HEK293 (cell line): ENCODE data around the gene LUZP2.

Experiments used
- CTCF ChIA-PET: fragments of 350-600 bp; formaldehyde crosslinking; extraction: SDS; loops from one replicate; lab custom pipeline; 2021; ENCODE audit warnings: antibody characterized with exemption; lab: Yijun Ruan, JAX
- POLR2A ChIA-PET: fragments of 300-600 bp; formaldehyde crosslinking; extraction: SDS; loops from one replicate; lab custom pipeline; 2020; ENCODE audit warnings: antibody characterized with exemption, inconsistent platforms; lab: Yijun Ruan, JAX
- H3K27ac ChIP-seq: fragments of 200-500 bp; sonication (Bioruptor generic); 2 replicates; pipeline ENCODE4 v1.5.1; 2014; ENCODE audit warnings: low read depth, low read length, control low read depth, inconsistent platforms; ENCODE audit errors: extremely low read depth
- H3K36me3 ChIP-seq, 2 experiments: fragments of 200-500 bp in 1 of 2; sonication (Bioruptor generic) in 1 of 2; 1 replicate in 1 of 2; 2 replicates in 1 of 2; pipeline ENCODE4 v1.5.1; 2014 to 2017; ENCODE audit warnings: inconsistent platforms in 2 of 2, low read length in 2 of 2; ENCODE audit not compliant: control insufficient read depth in 2 of 2, insufficient read depth in 1 of 2
- H3K4me1 ChIP-seq: fragments of 200-500 bp; sonication (Bioruptor generic); 2 replicates; pipeline ENCODE4 v1.5.1; 2014; ENCODE audit warnings: mild to moderate bottlenecking, low read length, inconsistent platforms; ENCODE audit not compliant: control insufficient read depth, insufficient read depth
- H3K4me3 ChIP-seq: 2 replicates; pipeline ENCODE4 v1.5.1; 2011; ENCODE audit warnings: low read depth, mild to moderate bottlenecking, control low read depth, low read length, moderate library complexity
- H3K9me3 ChIP-seq: fragments of 200-500 bp; sonication (Bioruptor generic); 2 replicates; pipeline ENCODE4 v1.5.1; 2014; ENCODE audit warnings: low read depth, low read length, inconsistent platforms; ENCODE audit not compliant: control insufficient read depth, insufficient read depth
- BCL11A ChIP-seq: fragments of 450-650 bp; formaldehyde crosslinking; IDR thresholded peaks from 2 replicates; pipeline ENCODE4 v1.5.1; 2016; ENCODE audit warnings: low read depth, missing biosample characterization, missing genetic modification characterization
- RBAK ChIP-seq: fragments of 450-650 bp; formaldehyde crosslinking; IDR thresholded peaks from 2 replicates; pipeline ENCODE4 v1.5.1; 2016; ENCODE audit warnings: missing biosample characterization, missing genetic modification characterization
- REPIN1 ChIP-seq: fragments of 450-650 bp; formaldehyde crosslinking; IDR thresholded peaks from 2 replicates; pipeline ENCODE4 v1.5.1; 2017; ENCODE audit warnings: missing biosample characterization, missing genetic modification characterization, low read depth
- ZFP37 ChIP-seq: fragments of 450-650 bp; formaldehyde crosslinking; IDR thresholded peaks from 2 replicates; pipeline ENCODE4 v1.5.1; 2016; ENCODE audit warnings: missing biosample characterization, missing genetic modification characterization
- ZNF10 ChIP-seq: fragments of 450-650 bp; formaldehyde crosslinking; IDR thresholded peaks from 2 replicates; pipeline ENCODE4 v1.5.1; 2017; ENCODE audit warnings: missing biosample characterization, missing genetic modification characterization
- ZNF121 ChIP-seq: fragments of 450-650 bp; formaldehyde crosslinking; IDR thresholded peaks from 2 replicates; pipeline ENCODE4 v1.5.1; 2016; ENCODE audit warnings: missing biosample characterization, missing genetic modification characterization
- ZNF132 ChIP-seq: fragments of 450-650 bp; formaldehyde crosslinking; IDR thresholded peaks from 2 replicates; pipeline ENCODE4 v1.5.1; 2017; ENCODE audit warnings: missing biosample characterization, missing genetic modification characterization, borderline replicate concordance
- ZNF2 ChIP-seq: fragments of 450-650 bp; formaldehyde crosslinking; IDR thresholded peaks from 2 replicates; pipeline ENCODE4 v1.5.1; 2016; ENCODE audit warnings: missing biosample characterization, missing genetic modification characterization
- ZNF24 ChIP-seq: fragments of 450-650 bp; formaldehyde crosslinking; IDR thresholded peaks from 2 replicates; pipeline ENCODE4 v1.5.1; 2016; ENCODE audit warnings: missing biosample characterization, missing genetic modification characterization
- ZNF302 ChIP-seq: fragments of 450-650 bp; formaldehyde crosslinking; IDR thresholded peaks from 2 replicates; pipeline ENCODE4 v1.5.1; 2016; ENCODE audit warnings: missing biosample characterization, missing genetic modification characterization, low read depth
- ZNF335 ChIP-seq: fragments of 450-650 bp; formaldehyde crosslinking; conservative IDR thresholded peaks from 2 replicates; pipeline ENCODE4 v1.5.1; 2016; ENCODE audit warnings: missing biosample characterization, missing genetic modification characterization
- ZNF341 ChIP-seq: fragments of 450-650 bp; formaldehyde crosslinking; IDR thresholded peaks from 2 replicates; pipeline ENCODE4; 2016; ENCODE audit warnings: low read depth, missing biosample characterization, missing genetic modification characterization
- ZNF354C ChIP-seq: fragments of 450-650 bp; formaldehyde crosslinking; IDR thresholded peaks from 2 replicates; pipeline ENCODE4 v1.5.1; 2016; ENCODE audit warnings: missing biosample characterization, missing genetic modification characterization, low read depth, borderline replicate concordance
- ZNF366 ChIP-seq: fragments of 450-650 bp; formaldehyde crosslinking; conservative IDR thresholded peaks from 2 replicates; pipeline ENCODE4 v1.5.1; 2016; ENCODE audit warnings: missing biosample characterization, missing genetic modification characterization
- ZNF416 ChIP-seq: fragments of 450-650 bp; formaldehyde crosslinking; IDR thresholded peaks from 2 replicates; pipeline ENCODE4 v1.5.1; 2016; ENCODE audit warnings: missing biosample characterization, missing genetic modification characterization
- ZNF596 ChIP-seq: fragments of 450-650 bp; IDR thresholded peaks from 2 replicates; pipeline ENCODE4 v1.5.0; 2018; ENCODE audit warnings: missing biosample characterization, mild to moderate bottlenecking, missing genetic modification characterization, moderate library complexity
- ZSCAN30 ChIP-seq: fragments of 450-650 bp; IDR thresholded peaks from 2 replicates; pipeline ENCODE4 v1.5.1; 2018; ENCODE audit warnings: missing biosample characterization, mild to moderate bottlenecking, missing genetic modification characterization, moderate library complexity
- TF ChIP-seq, protein P1 (sequence below): fragments of 450-650 bp; formaldehyde crosslinking; IDR thresholded peaks from 2 replicates; pipeline ENCODE4 v1.5.1; 2017; ENCODE audit warnings: missing biosample characterization, mild to moderate bottlenecking, missing genetic modification characterization, moderate library complexity
- TF ChIP-seq, protein P2 (sequence below): fragments of 450-650 bp; formaldehyde crosslinking; IDR thresholded peaks from 2 replicates; pipeline ENCODE4 v1.5.1; 2017; ENCODE audit warnings: missing biosample characterization, missing genetic modification characterization
- TF ChIP-seq, protein P3 (sequence below): fragments of 450-650 bp; formaldehyde crosslinking; IDR thresholded peaks from 2 replicates; pipeline ENCODE4 v1.5.1; 2016; ENCODE audit warnings: missing biosample characterization, missing genetic modification characterization

The LUZP2 gene

DNA sequence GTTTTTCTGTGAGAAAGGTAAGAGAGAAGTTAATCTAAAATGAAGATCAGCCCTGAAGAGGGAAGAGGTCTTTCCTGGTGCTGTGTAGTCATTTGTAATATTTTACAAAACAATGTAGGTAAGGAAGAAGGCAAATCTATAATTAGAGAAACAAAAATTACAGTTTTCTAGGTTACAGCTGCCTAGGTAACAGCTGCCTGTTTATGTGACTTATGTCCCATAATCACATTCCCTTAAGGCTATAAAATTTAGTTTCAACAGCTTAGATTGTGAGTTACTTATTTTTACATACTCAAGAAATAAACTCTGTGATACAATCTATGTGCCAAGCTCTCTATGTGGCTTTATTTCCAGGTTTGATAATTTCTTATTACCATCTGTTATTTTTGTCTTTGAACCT, 19.8 kb downstream of the LUZP2 start (continued):
- TF ChIP-seq ZNF10 (no peak), ZNF302 (tag by site-specific recombination) (no peak)

DNA sequence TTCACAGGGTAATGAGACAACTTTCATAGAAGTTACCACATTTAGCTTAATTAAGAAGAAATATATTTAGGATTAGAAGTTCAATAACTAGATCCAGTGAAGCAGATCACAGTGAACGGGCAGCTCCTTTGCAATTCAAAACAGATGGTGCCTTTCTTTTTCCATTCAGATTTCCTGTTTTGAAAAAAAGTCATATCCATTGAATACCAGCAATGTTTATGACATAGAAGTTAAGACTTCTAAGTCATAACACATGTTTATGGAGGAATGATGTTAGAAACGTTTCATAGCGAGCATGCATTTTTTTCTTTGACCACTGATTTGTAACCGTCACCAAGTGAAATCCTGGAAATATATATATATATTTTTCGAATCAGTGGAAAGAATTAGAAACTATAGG, 24.7 kb downstream of the LUZP2 start:
- Histone ChIP-seq H3K36me3 (no peaks in the 10 kb centered on the region), H3K4me1 (no peaks in the 10 kb centered on the region), H3K4me3 (no peak overlapping the region), H3K27ac (no peak overlapping the region), H3K9me3 (no peaks in the 10 kb centered on the region)
- ChIA-PET CTCF (interaction anchor here (0.6 kb wide), 1 partner anchor 218 kb away, joined by 3 read pairs; no protein-coding TSS in a partner anchor), POLR2A (no interaction called here)
- TF ChIP-seq ZNF2 (no peak), ZNF366 (tag by site-specific recombination) (no peak), ZFP37 (no peak)

DNA sequence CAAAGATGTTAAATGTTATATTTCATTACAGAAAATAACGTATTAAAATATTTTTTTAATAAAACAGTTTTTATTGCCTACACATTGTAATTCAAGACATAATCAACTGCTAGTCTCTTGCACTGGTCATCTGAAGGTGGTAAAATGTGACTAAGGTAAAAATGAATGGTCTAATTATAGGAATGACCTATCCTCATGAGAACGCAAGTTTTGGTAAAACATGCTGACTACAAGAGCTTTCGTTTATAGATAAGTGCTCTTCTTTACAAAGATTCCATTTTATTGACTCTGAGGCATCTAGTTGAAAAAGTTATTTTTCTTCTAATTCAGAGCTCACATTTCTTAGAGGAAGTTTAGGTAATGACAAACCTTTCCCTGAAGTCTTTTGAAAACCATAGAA, 27.3 kb downstream of the LUZP2 start:
- no peak overlapping the region for H3K4me3 ChIP-seq
- TF ChIP-seq BCL11A (no peak), ZNF121 (tag by site-specific recombination) (no peak), ZNF341 (tag by site-specific recombination) (no peak), ZNF354C (tag by site-specific recombination) (no peak)
- TF ChIP-seq, all 188 proteins: peak for 0
- Histone ChIP-seq H3K9me3 (no peaks in the 10 kb centered on the region), H3K27ac (no peak overlapping the region), H3K36me3 (no peaks in the 10 kb centered on the region), H3K4me1 (no peaks in the 10 kb centered on the region)
- CTCF ChIA-PET: no interaction called here
- POLR2A ChIA-PET: no interaction called here

DNA sequence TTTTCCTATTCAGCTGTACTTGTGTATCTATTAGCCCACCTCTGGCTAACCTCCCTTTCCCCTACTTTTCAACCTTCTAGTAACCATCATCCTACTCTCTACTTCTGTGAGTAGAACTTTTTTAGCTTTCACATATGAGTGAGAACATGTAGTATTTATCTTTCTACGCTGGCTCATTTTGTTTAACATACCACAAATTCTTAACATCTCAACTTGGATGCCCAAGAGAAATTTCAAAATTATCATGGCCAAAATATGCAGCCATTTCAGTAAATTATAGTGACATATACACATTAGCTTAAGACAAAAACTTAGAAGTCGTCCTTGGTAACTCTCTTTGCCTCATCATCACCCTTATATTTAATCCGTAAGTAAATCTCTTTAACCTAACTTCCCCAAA, 34.7 kb downstream of the LUZP2 start:
- Histone ChIP-seq H3K4me1 (no peaks in the 10 kb centered on the region), H3K9me3 (no peaks in the 10 kb centered on the region), H3K36me3 (no peaks in the 10 kb centered on the region), H3K27ac (no peak overlapping the region)
- POLR2A ChIA-PET: no interaction called here
- CTCF ChIA-PET: no interaction called here
- TF ChIP-seq, protein P1, sequence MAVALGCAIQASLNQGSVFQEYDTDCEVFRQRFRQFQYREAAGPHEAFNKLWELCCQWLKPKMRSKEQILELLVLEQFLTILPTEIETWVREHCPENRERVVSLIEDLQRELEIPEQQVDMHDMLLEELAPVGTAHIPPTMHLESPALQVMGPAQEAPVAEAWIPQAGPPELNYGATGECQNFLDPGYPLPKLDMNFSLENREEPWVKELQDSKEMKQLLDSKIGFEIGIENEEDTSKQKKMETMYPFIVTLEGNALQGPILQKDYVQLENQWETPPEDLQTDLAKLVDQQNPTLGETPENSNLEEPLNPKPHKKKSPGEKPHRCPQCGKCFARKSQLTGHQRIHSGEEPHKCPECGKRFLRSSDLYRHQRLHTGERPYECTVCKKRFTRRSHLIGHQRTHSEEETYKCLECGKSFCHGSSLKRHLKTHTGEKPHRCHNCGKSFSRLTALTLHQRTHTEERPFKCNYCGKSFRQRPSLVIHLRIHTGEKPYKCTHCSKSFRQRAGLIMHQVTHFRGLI (tag by site-specific recombination): no peak
- TF ChIP-seq ZSCAN30 (tag by site-specific recombination): no peak
- no peak for TF ChIP-seq ZNF132 (tag by site-specific recombination)
- no peak for TF ChIP-seq ZNF335
- TF ChIP-seq, protein P2, sequence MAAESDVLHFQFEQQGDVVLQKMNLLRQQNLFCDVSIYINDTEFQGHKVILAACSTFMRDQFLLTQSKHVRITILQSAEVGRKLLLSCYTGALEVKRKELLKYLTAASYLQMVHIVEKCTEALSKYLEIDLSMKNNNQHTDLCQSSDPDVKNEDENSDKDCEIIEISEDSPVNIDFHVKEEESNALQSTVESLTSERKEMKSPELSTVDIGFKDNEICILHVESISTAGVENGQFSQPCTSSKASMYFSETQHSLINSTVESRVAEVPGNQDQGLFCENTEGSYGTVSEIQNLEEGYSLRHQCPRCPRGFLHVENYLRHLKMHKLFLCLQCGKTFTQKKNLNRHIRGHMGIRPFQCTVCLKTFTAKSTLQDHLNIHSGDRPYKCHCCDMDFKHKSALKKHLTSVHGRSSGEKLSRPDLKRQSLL (tag by site-specific recombination): no peak
- no peak for TF ChIP-seq ZNF24
- no peak for TF ChIP-seq REPIN1 (tag by site-specific recombination)
- no peak for TF ChIP-seq ZNF596 (tag by site-specific recombination)
- TF ChIP-seq, protein P3, sequence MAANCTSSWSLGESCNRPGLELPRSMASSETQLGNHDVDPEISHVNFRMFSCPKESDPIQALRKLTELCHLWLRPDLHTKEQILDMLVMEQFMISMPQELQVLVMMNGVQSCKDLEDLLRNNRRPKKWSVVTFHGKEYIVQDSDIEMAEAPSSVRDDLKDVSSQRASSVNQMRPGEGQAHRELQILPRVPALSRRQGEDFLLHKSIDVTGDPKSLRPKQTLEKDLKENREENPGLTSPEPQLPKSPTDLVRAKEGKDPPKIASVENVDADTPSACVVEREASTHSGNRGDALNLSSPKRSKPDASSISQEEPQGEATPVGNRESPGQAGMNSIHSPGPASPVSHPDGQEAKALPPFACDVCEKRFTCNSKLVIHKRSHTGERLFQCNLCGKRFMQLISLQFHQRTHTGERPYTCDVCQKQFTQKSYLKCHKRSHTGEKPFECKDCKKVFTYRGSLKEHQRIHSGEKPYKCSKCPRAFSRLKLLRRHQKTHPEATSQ (tag by site-specific recombination): no peak
- TF ChIP-seq RBAK: no peak
- TF ChIP-seq ZNF416: no peak
- TF ChIP-seq, all 188 proteins: peak for 0
- no peak overlapping the region for H3K4me3 ChIP-seq
